IMR-90 (cell line): ENCODE measurements around the gene NSMCE3. TPM values are rescaled to one million over a fixed set of nuclear protein-coding genes. Genes with fewer than 3 reads are reported as not detected.

Experiments
- ATAC-seq: fragments of 200-7000 bp; cut with Tn5 transposase; 2 replicates; pipeline ENCODE4 v1.9.1; 2020; ENCODE audit warnings: low read depth, mild to moderate bottlenecking, moderate library complexity
- BruUV-seq: library from RNA; stranded (reverse); fragments of 400-500 nt; replicated peaks from 2 replicates; lab custom pipeline; 2021; lab: Mats Ljungman, UMichigan
- CTCF ChIA-PET: fragments of 300-600 bp; formaldehyde crosslinking; extraction: SDS; loops from one replicate; lab custom pipeline; 2021; ENCODE audit warnings: antibody characterized with exemption; lab: Yijun Ruan, JAX
- POLR2A ChIA-PET: fragments of 300-600 bp; sonication (Branson Sonifier 250); formaldehyde crosslinking; loops from one replicate; lab custom pipeline; 2022; ENCODE audit warnings: antibody characterized with exemption; ENCODE audit not compliant: unreplicated experiment; lab: Charles Lee
- DNase-seq: peaks from one replicate; pipeline ENCODE4 v3.0.0; 2013
- H2AFZ ChIP-seq: replicated peaks from 2 replicates; pipeline ENCODE3; 2013; ENCODE audit warnings: low read length, mild to moderate bottlenecking; ENCODE audit not compliant: poor library complexity
- H2AK5ac ChIP-seq: 2 replicates; pipeline ENCODE4 v1.6.1; 2013; ENCODE audit warnings: low read depth, low read length, inconsistent platforms
- H2AK9ac ChIP-seq: replicated peaks from 2 replicates; pipeline ENCODE3; 2013; ENCODE audit warnings: mild to moderate bottlenecking, low read depth, low read length, moderate library complexity; ENCODE audit not compliant: poor library complexity
- H2BK120ac ChIP-seq: 2 replicates; pipeline ENCODE4 v1.6.1; 2013; ENCODE audit warnings: low read depth, low read length, inconsistent platforms
- H2BK15ac ChIP-seq: 3 replicates; pipeline ENCODE4 v1.6.1; 2013; ENCODE audit warnings: low read depth, low read length, inconsistent platforms
- H2BK20ac ChIP-seq: 2 replicates; pipeline ENCODE4 v1.6.1; 2013; ENCODE audit warnings: low read depth, mild to moderate bottlenecking, inconsistent platforms, low read length, moderate library complexity
- H2BK5ac ChIP-seq: 2 replicates; pipeline ENCODE4 v1.6.1; 2013; ENCODE audit warnings: mild to moderate bottlenecking, low read depth, low read length, inconsistent platforms; ENCODE audit not compliant: poor library complexity, severe bottlenecking
- H3K14ac ChIP-seq: replicated peaks from 2 replicates; pipeline ENCODE4 v1.6.1; 2013; ENCODE audit warnings: low read depth, low read length, inconsistent platforms
- H3K18ac ChIP-seq: 2 replicates; pipeline ENCODE4 v1.6.1; 2013; ENCODE audit warnings: low read depth, low read length, control low read depth
- H3K23ac ChIP-seq: 2 replicates; pipeline ENCODE4 v1.6.1; 2013; ENCODE audit warnings: low read depth, low read length, inconsistent platforms
- H3K27ac ChIP-seq: 2 replicates; pipeline ENCODE4 v1.5.1; 2013; ENCODE audit warnings: mild to moderate bottlenecking, control low read depth, low read length; ENCODE audit not compliant: insufficient read depth
- H3K27me3 ChIP-seq: 2 replicates; pipeline ENCODE4 v1.6.1; 2013; ENCODE audit warnings: low read length; ENCODE audit not compliant: control insufficient read depth, insufficient read depth
- H3K36me3 ChIP-seq: 2 replicates; pipeline ENCODE4 v1.6.1; 2013; ENCODE audit warnings: low read length, mixed read lengths; ENCODE audit not compliant: control insufficient read depth, insufficient read depth
- H3K4ac ChIP-seq: 2 replicates; pipeline ENCODE4 v1.6.1; 2013; ENCODE audit warnings: low read depth, low read length, inconsistent platforms
- H3K4me1 ChIP-seq: 2 replicates; pipeline ENCODE4 v1.6.1; 2013; ENCODE audit warnings: low read length, mixed read lengths; ENCODE audit not compliant: control insufficient read depth, insufficient read depth
- H3K4me2 ChIP-seq: 2 replicates; pipeline ENCODE4 v1.6.1; 2013; ENCODE audit warnings: low read depth, mild to moderate bottlenecking, control low read depth, low read length, moderate library complexity
- H3K4me3 ChIP-seq: 2 replicates; pipeline ENCODE4 v1.5.1; 2013; ENCODE audit warnings: low read depth, mild to moderate bottlenecking, control low read depth, low read length, moderate library complexity; ENCODE audit not compliant: insufficient read depth
- H3K56ac ChIP-seq: 2 replicates; pipeline ENCODE4 v1.6.1; 2013; ENCODE audit warnings: low read length, inconsistent platforms; ENCODE audit not compliant: insufficient read depth; ENCODE audit errors: extremely low read depth
- H3K79me1 ChIP-seq, 2 experiments: 2 replicates each; pipeline ENCODE4 v1.6.1; 2013; ENCODE audit warnings: low read length in 2 of 2, inconsistent platforms in 1 of 2, low read depth in 1 of 2
- H3K9ac ChIP-seq: 2 replicates; pipeline ENCODE4 v1.6.1; 2013; ENCODE audit warnings: low read depth, low read length, control low read depth
- H3K9me1 ChIP-seq: 2 replicates; pipeline ENCODE4 v1.6.1; 2013; ENCODE audit warnings: low read length, inconsistent platforms; ENCODE audit not compliant: insufficient read depth
- H3K9me3 ChIP-seq: 2 replicates; pipeline ENCODE4 v1.6.1; 2013; ENCODE audit warnings: low read length; ENCODE audit not compliant: control insufficient read depth, insufficient read depth
- H4K20me1 ChIP-seq: 2 replicates; pipeline ENCODE4 v1.6.1; 2013; ENCODE audit warnings: low read length, inconsistent platforms; ENCODE audit not compliant: insufficient read depth
- H4K5ac ChIP-seq: 2 replicates; pipeline ENCODE4 v1.6.1; 2013; ENCODE audit warnings: mild to moderate bottlenecking, low read depth, low read length, control low read depth
- H4K8ac ChIP-seq, 2 experiments: 2 replicates each; pipeline ENCODE4 v1.6.1; 2013; ENCODE audit warnings: low read depth in 2 of 2, low read length in 2 of 2, control low read depth in 1 of 2, inconsistent platforms in 1 of 2
- H4K91ac ChIP-seq: 2 replicates; pipeline ENCODE4 v1.6.1; 2013; ENCODE audit warnings: low read depth, low read length, inconsistent platforms; ENCODE audit not compliant: insufficient read depth
- BHLHE40 ChIP-seq: fragments of 150-350 bp; IDR thresholded peaks from 2 replicates; pipeline ENCODE4 v1.6.1; 2016; ENCODE audit warnings: mild to moderate bottlenecking, low read depth, low read length
- CEBPB ChIP-seq: IDR thresholded peaks from 2 replicates; pipeline ENCODE4 v1.6.1; 2012; ENCODE audit warnings: low read depth, low read length, improper control_type of control experiment
- FOS ChIP-seq: fragments of 150-350 bp; IDR thresholded peaks from 2 replicates; pipeline ENCODE4 v1.6.1; 2016; ENCODE audit warnings: low read depth, low read length
- MAFK ChIP-seq: IDR thresholded peaks from 2 replicates; pipeline ENCODE4 v1.6.1; 2012; ENCODE audit warnings: low read depth, low read length, improper control_type of control experiment
- USF2 ChIP-seq: fragments of 150-350 bp; IDR thresholded peaks from 2 replicates; pipeline ENCODE4 v1.6.1; 2017; ENCODE audit warnings: mild to moderate bottlenecking, antibody characterized with exemption, low read length, low read depth
- WGBS, 2 experiments: methylation state at CpG; one replicate each; pipeline versions ENCODE4 v1.1.5 to v1.1.7; 2013; ENCODE audit warnings: missing lambda C conversion rate in 2 of 2; ENCODE audit not compliant: insufficient read length in 1 of 2; ENCODE audit errors: extremely low coverage in 2 of 2; 5-methylcytosine and 5-hydroxymethylcytosine counted together
- dilution Hi-C: fragments of 300-500 bp; cut with HindIII; formaldehyde crosslinking; loops from one replicate; pipeline ENCODE4 v1.14.3; 2018; ENCODE audit warnings: low sequenced_read_pairs; ENCODE audit not compliant: unreplicated experiment
- in situ Hi-C: fragments of 300-500 bp; cut with MboI; formaldehyde crosslinking; loops from 3 replicates; pipeline ENCODE4 v1.14.3; 2019; ENCODE audit warnings: low sequenced_read_pairs, inconsistent platforms, mixed read lengths
- intact Hi-C: fragments of 100-400 bp; cut with micrococcal nuclease; formaldehyde crosslinking; loops from 2 replicates; pipeline ENCODE4 v1.10.0; 2022
- polyA plus RNA-seq, 3 experiments: library from polyadenylated mRNA; depleted of rRNA; stranded (reverse); fragments of >200 nt; gene quantifications; 2 replicates each; pipeline ENCODE4 v1.2.3, GENCODE V29; 2012; ENCODE audit warnings: low replicate concordance in 1 of 3
- total RNA-seq: library from RNA; depleted of rRNA; stranded (reverse); fragments of >200 nt; gene quantifications from 2 replicates; pipeline ENCODE4 v1.2.3, GENCODE V29; 2012

NSMCE3 gene
- total and polyA plus RNA-seq, 2 of the 4 experiments (the other 2 are of a cell fraction): 5.1 to 6.3 TPM

- H3K4me1 ChIP-seq: peaks cover 7% of the 10 kb centered on the region
- in situ Hi-C loops (no loop called here), dilution Hi-C loops (no loop called here), intact Hi-C loops (no loop called here)
- H3K27me3 ChIP-seq: no peaks in the 10 kb centered on the region; the same call in 1 of the 2 replicates
- peak overlapping the region; percentile 56 for H2AK5ac ChIP-seq
- peak overlapping the region; percentile 82 for H4K5ac ChIP-seq
- no peaks in the 10 kb centered on the region for H3K79me1 ChIP-seq
- H2AK9ac ChIP-seq: peak overlapping the region; percentile 67
- H3K9me3 ChIP-seq: no peaks in the 10 kb centered on the region
- H2AFZ ChIP-seq: peak overlapping the region; percentile 85
- no TSS peak for BruUV-seq
- H3K4me3 ChIP-seq: no peak overlapping the region
- DNase-seq: peak; percentile 94
- whole genome bisulfite sequencing, 2 experiments: no CpG with 5 or more reads among the region's 3 CpGs
- peak overlapping the region; percentile 5; the same call in 1 of the 2 replicates for H3K9ac ChIP-seq
- peaks cover 7% of the 10 kb centered on the region; the same call in 1 of the 2 replicates for H3K9me1 ChIP-seq
- H4K8ac ChIP-seq: peak overlapping the region; percentile 83 to 84
- H3K4me2 ChIP-seq: no peak overlapping the region
- peak overlapping the region; percentile 56 for H3K27ac ChIP-seq
- no peak for TF ChIP-seq USF2
- 0 out of 2 replicates have a peak, but pooled peaks have one; percentile 1 for TF ChIP-seq CEBPB
- 0 out of 2 replicates have a peak, but pooled peaks have one; percentile 11 for TF ChIP-seq MAFK
- TF ChIP-seq FOS: peak; percentile 84
- TF ChIP-seq BHLHE40: peak; percentile 46; the same call in 1 of the 2 replicates
- peak overlapping the region; percentile 90 for H3K4ac ChIP-seq
- ATAC-seq: peak; percentile 95
- H2BK120ac ChIP-seq: peak overlapping the region; percentile 94
- H2BK15ac ChIP-seq: peak overlapping the region; percentile 51; the same call in 1 of the 3 replicates
- peak overlapping the region; percentile 86 for H3K14ac ChIP-seq
- CTCF ChIA-PET: interaction anchor here (0.6 kb wide), 1 partner anchor 66 kb away, joined by 4 read pairs; no protein-coding TSS in a partner anchor
- H4K91ac ChIP-seq: peak overlapping the region; percentile 86
- peak overlapping the region; percentile 94 for H2BK20ac ChIP-seq
- peak overlapping the region; percentile 82; the same call in 1 of the 2 replicates for H3K18ac ChIP-seq
- no peaks in the 10 kb centered on the region for H4K20me1 ChIP-seq
- peak overlapping the region; percentile 90 for H2BK5ac ChIP-seq
- no peaks in the 10 kb centered on the region for H3K36me3 ChIP-seq
- POLR2A ChIA-PET: interaction anchor here (0.6 kb wide), 1 partner anchor 27 kb away, joined by 6 read pairs; no protein-coding TSS in a partner anchor
- peak overlapping the region; percentile 64; the same call in 1 of the 2 replicates for H3K23ac ChIP-seq
- peak overlapping the region; percentile 36 for H3K56ac ChIP-seq
These were observed 8.9 kb upstream of the NSMCE3 start for GRCh38 chr15:29278436-29279105.
